NCI-H82 treated with DMSO at 0.1 percent for 48 hours (cell line): Measurements from ENCODE around the gene RANBP6.
"Not testable (repeated sequence)": the region's sequence is repeated elsewhere in the genome, so short reads cannot be mapped to it uniquely, and the experiment has no call there.

ENCODE experiments used
- DNase-seq: peaks from one replicate; lab custom pipeline; 2025; ENCODE audit not compliant: unreplicated experiment; lab: John Stamatoyannopoulos, UW

RANBP6 gene

DNA sequence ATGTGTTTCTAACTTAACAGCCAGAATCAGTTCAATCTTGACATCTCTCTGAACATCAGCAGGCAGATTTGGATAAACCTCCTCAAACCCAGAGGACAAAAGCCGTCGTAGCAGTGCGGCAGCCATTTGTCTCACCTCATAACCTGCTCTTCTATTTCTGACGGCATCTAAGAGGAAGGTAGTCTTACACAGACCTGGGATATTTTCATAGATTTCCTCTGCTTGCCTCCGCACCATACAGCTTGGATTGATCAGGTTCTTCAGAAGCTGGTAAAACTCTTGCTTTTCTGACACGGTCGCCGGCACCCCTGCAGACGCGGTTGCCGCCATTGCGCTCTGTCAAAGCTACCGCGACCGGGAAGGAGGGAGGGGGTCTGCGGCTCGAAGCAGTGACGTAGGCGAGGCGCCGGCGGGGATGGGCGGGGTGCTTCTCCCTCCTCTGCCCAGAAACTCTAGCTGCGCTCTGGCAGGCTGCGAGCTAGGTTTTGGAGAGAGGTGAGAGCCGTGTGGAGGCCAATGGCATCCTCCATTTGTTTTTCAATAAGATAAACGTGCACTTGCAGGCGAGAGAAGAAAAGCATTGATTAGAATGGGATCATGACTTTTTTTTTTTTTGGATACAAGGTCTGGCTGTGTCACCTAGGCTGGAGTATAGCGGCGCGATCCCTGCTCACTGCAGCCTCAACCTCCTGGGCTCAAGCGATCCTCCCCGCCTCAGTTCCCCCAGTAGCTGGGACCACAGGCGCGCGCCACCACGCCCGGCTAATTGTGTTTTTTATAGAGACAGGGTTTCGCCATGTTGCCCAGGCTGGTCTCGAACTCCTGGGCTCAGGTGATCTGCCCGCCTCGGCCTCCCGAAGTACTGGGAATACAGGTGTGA, at the start of gene RANBP6:
Gene RANBP6, minus strand, starts transcription at position 347 of the 880 bp plus-strand sequence. Its CDS starts 17 bp downstream, at position 330.
- peak; percentile 27 for DNase-seq

GRCh38 chr9:6063146-6063545, 47.7 kb upstream of the RANBP6 start:
- not testable (repeated sequence) for DNase-seq

GRCh38 chr9:6055666-6056065, 40.2 kb upstream of the RANBP6 start:
- no peak for DNase-seq

DNA sequence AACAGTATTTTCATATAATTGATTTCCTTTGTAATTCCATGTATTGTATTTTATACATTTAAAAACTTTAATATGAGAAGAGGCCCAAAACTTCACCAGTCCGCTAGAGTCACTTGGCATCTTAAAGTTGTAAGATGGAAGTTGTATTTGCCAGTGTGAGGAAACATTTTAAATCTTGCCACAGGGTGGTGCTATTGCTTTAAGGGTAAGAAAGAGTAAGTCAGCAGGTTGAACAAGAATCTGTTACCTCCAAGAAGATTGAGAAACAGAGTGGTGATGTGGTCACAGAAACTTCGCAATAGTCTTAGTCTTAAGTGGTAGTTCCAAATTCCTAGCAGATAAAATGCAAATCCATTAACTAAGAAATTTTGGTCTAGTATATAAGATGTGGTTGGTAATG, 39.8 kb upstream of the RANBP6 start:
- DNase-seq: peak; percentile 41

GRCh38 chr9:6054280-6055099, 39.1 kb upstream of the RANBP6 start:
- DNase-seq: peak; percentile 4

DNA sequence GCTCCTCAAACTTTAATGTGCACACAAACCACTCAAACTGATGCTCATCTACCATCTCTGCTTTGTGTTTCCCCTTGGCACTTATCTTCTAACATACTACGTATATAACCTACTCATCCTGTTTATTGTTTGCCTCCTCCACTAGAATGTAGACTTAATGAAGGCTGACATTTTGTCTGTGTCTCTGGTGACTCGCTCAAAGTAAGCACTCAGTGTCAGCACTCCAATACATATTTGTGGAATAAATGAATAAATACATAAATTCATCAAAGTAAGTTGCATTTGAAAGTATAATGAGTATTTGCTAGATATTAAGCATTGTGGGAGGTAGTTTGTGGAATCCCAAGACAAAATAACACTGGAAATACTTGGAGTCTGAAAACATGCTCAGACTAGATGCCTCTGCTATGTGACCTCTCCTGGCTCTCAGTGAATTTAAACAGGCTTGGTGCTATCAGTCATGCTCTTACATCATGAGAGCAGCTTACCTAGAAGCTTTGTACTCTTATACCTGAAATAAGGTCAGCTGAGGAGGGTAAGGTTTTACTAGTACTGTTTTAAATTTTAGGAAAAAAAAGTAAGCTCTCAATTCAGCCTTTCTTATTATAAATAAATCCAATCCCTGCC, 37.0 kb upstream of the RANBP6 start:
- DNase-seq: no peak

- no peak for DNase-seq
Observed at GRCh38 chr9:6051511-6051950, 36.1 kb upstream of the RANBP6 start.

DNA sequence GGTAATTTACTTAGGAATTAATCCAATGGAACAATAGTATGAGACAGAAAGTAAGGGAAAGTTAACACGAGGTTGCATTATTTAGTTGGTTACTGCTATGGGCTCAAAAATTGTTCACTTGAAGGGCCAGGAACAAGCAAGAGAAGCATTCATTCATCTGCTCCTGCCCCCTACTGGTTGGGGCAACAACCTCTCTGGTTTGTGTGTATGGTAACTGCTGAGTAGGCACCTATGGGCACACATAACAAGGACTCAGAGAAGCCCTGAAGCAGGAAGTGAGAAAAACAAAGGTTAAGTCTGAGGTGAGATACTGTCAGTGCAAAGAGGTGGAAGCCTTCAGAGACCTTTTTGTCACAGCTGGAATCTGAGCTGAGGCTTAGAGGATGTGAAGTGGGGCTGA, 34.4 kb upstream of the RANBP6 start:
- DNase-seq: no peak

DNA sequence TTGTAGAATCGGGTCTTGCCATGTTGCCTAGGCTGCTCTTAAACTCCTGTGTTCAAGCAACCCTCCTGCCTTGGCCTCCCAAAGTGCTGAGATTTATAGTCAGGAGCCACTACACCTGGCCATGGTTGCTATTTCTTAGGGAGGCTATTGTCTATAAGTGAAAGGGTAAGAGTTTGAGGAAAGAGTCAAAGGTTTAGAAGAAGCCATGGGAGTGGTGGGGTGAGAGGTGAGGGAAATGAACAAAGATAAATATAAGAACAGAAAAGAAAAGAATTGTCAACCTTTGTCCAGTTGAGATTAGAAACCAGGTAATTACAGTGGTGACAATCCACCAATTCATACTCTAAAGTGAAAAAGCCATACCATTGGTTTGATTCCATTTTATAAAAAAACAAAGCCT, 32.6 kb upstream of the RANBP6 start:
- no peak for DNase-seq

- DNase-seq: no peak
Observed at GRCh38 chr9:6047020-6047419, 31.6 kb upstream of the RANBP6 start.

- DNase-seq: no peak
Observed at GRCh38 chr9:6045364-6045763, 29.9 kb upstream of the RANBP6 start.

GRCh38 chr9:6040077-6040476, 24.7 kb upstream of the RANBP6 start:
- DNase-seq: no peak

GRCh38 chr9:6036391-6036790, 21.0 kb upstream of the RANBP6 start:
- DNase-seq: no peak

GRCh38 chr9:6034954-6035353, 19.5 kb upstream of the RANBP6 start:
- no peak for DNase-seq

GRCh38 chr9:6029604-6030274, 14.3 kb upstream of the RANBP6 start:
- DNase-seq: no peak

GRCh38 chr9:6024035-6024554, 8.7 kb upstream of the RANBP6 start:
- DNase-seq: no peak

GRCh38 chr9:6016975-6017374, 1.6 kb upstream of the RANBP6 start:
- DNase-seq: not testable (repeated sequence)

DNA sequence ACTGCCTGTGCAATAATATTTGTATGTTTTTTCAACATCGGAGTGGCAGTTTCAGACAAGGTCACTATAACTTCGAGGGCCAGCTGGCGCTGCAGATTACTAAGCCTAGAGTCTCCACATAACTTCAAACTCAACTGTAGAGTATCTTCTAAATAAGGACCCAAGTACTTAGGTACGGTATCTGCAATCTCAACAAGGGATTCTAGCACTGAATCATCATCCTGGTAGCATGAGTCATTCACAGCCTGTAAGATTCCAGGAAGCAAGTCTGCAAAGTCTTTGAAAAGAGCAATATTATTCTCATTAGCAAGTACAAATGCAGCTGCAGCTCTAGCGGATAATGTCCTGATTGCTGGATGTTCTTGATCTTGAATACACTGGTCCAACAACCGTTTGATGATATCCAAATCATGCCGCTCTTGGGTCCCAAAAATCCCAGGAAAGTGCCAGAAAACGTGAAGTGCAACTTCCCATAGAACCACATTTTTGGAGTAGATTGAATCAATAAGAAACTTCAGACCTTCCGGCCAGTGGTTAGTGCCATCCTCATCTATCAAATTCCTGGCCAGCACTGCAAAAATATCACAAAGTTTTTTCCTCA, 654 bp downstream of the RANBP6 start:
- no peak for DNase-seq

- peak; percentile 92 for DNase-seq
Observed at GRCh38 chr9:6008169-6008979, 7.0 kb downstream of the RANBP6 start.
